IPS-18a (cell line): ENCODE measurements around the gene PTDSS2.
A peak's percentile ranks its signal among the peaks of the same experiment; 100 is the strongest.

Experiments
- H3K27ac ChIP-seq: one replicate; pipeline ENCODE4 v1.5.1; 2013; ENCODE audit warnings: low read length
- H3K27me3 ChIP-seq: one replicate; pipeline ENCODE4 v1.6.1; 2013; ENCODE audit warnings: mild to moderate bottlenecking, low read length; ENCODE audit not compliant: control insufficient read depth, insufficient read depth
- H3K36me3 ChIP-seq: one replicate; pipeline ENCODE4 v1.6.1; 2013; ENCODE audit warnings: low read depth, low read length; ENCODE audit not compliant: control insufficient read depth
- H3K4me1 ChIP-seq: one replicate; pipeline ENCODE4 v1.6.1; 2013; ENCODE audit warnings: low read depth, low read length; ENCODE audit not compliant: control insufficient read depth
- H3K4me3 ChIP-seq: one replicate; pipeline ENCODE4 v1.5.1; 2013; ENCODE audit warnings: low read length
- H3K9ac ChIP-seq: one replicate; pipeline ENCODE4 v1.6.1; 2013; ENCODE audit warnings: mild to moderate bottlenecking, low read length, moderate library complexity
- H3K9me3 ChIP-seq: one replicate; pipeline ENCODE4 v1.6.1; 2013; ENCODE audit warnings: low read depth, low read length; ENCODE audit not compliant: control insufficient read depth

The PTDSS2 gene

GRCh38 chr11:537622-538430, 87.7 kb downstream of the PTDSS2 start:
- no peak overlapping the region for H3K9ac ChIP-seq

GRCh38 chr11:538431-539051, 88.5 kb downstream of the PTDSS2 start:
- no peak overlapping the region for H3K4me3 ChIP-seq
- no peak overlapping the region for H3K9ac ChIP-seq
- H3K27ac ChIP-seq, result no peak overlapping the region

More at GRCh38 chr11:537622-538430, 87.7 kb downstream of the PTDSS2 start:
- peak overlapping the region; percentile 28 for H3K4me3 ChIP-seq
- peaks cover 28% of the 10 kb centered on the region for H3K27me3 ChIP-seq
- H3K4me1 ChIP-seq, result no peaks in the 10 kb centered on the region
- H3K27ac ChIP-seq, result no peak overlapping the region
- H3K9me3 ChIP-seq, result no peaks in the 10 kb centered on the region
- H3K36me3 ChIP-seq, result no peaks in the 10 kb centered on the region

DNA sequence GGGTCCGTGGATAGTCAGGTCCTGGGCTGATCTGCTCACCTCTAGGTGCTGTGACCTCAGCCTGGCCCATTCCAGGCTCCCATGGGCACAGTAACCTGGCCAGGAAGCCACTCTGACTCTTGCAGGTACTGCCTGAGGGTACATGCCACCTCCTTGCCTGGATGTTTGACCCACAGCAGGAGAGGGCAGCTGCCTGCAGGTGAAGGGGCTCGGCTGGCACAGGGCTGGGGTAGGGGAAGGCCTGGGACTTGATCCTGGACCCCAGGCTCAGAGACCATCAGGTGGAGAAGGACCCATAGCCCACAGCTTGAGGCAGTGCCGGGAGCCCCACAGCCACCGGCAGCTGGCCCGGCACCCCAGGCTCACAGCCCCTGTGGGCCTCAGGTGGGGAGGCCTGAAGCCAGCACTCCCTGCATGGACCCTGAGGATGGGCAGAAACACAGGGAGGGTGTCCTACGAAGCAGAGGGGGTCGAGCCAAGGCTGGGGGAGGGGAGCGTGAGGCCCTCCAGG, 89.9 kb downstream of the PTDSS2 start:
- Histone ChIP-seq H3K4me1 (no peaks in the 10 kb centered on the region), H3K9ac (no peak overlapping the region), H3K4me3 (no peak overlapping the region), H3K27ac (no peak overlapping the region), H3K9me3 (no peaks in the 10 kb centered on the region), H3K36me3 (no peaks in the 10 kb centered on the region), H3K27me3 (peaks cover 28% of the 10 kb centered on the region)

More at GRCh38 chr11:538431-539051, 88.5 kb downstream of the PTDSS2 start:
- Histone ChIP-seq H3K27me3 (peaks cover 28% of the 10 kb centered on the region), H3K9me3 (no peaks in the 10 kb centered on the region), H3K36me3 (no peaks in the 10 kb centered on the region), H3K4me1 (no peaks in the 10 kb centered on the region)
